RPMI8226 (cell line): Measurements from ENCODE around the gene P4HA3.

Experiments used
- DNase-seq: peaks from one replicate; pipeline ENCODE4 v3.0.0-alpha.2; 2015

P4HA3 gene

GRCh38 chr11:74316772-74317505 lies 5.5 kb upstream of the P4HA3 start:
- no peak for DNase-seq

- no peak for DNase-seq
Observed at GRCh38 chr11:74312326-74312725, 886 bp upstream of the P4HA3 start.

DNA sequence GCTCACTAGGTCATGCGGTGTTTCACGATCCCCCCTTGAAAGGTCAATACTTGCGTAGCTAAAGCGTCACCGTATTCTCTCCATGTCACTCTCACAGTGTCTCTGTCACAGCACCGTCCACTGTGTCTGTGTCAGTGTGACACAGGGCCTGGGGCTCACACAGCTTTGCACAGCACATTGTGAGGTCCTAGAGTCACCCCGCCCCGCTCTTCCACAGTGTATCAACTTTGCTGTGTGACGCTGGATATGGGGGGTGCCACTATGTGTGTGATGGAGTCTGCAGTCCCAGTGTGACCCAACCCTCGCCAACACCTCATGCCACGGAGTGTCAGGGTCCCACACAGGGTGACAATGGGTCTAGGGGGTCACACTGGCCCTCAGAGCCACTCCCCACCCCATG lies 583 bp downstream of the P4HA3 start:
- DNase-seq = no peak

- no peak for DNase-seq
Observed at GRCh38 chr11:74307434-74307833, 4.0 kb downstream of the P4HA3 start.

DNA sequence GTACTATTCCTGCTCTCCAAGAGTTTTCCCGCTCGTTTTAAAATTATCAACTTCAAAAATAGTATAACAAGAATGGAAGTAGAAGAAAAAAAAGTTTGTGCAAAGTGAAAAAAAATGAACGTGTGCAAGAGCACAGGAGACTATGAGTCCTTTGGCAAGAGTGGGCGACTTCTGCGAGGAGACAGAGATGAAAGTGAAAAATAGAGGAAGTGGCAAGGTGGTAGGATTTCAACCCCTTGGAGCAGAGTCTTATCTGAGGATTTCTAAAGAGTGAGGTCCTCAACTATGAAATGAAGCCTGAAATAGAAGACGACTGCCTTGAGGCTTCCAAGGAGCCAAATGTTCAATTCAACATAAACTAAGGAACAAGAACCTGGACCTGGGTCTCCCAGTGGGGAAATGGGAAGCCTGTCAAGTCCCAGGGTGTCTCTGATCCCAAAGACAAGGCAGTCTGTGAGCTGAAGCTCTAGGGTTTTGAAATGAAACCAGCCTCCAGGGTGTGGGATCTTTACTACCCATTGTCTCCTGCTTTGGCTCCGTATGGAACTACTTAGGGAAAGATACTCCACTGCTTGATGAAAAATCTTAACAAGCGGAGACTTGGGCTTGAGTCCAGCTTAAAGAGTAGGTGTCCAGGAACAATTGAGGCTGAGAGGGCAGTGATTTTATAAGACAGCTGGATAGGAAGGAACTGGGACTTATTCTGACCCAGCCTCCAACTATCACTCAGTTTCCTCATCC lies 4.8 kb downstream of the P4HA3 start:
- no peak for DNase-seq

DNA sequence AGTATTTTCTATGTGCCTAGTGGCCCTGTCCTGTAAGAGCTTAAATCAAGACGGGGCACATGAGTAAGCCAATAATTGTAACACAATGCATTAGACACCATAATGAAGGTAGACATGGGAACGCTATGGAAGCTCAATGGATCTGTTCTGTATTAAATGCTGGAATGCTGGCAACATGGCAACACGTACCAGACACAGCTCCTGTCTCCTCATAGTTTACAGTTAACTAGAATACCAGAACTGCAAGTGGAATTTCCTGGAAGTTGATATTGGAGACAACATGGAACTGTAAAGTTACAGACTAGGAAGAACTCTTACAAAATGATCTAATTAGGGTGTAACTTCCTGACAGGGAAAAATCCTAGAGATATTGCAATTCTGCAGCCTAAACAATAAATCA lies 12.4 kb downstream of the P4HA3 start:
- DNase-seq = no peak

GRCh38 chr11:74297484-74297883 lies 14.0 kb downstream of the P4HA3 start:
- DNase-seq = no peak

DNA sequence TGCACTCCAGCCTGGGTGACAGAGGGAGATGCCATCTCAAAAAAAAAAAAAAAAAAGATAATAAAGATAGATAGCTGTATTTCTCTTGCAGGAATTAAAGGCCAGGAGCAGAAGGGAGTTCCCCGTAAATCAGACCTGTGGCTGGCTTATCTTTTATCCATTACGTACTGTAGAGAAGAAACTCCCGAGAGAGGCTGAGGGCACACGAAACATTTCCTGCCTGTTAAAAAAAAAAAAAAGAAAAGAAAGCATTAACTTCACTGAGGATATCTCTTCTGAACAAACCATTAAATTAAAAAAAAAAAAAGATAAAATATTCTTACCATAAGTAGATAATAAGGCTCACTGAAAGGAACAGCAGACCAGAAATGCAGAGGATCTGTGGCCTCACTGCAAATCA lies 22.5 kb downstream of the P4HA3 start:
- DNase-seq = no peak

- DNase-seq = no peak
Observed at GRCh38 chr11:74288161-74288560, 23.3 kb downstream of the P4HA3 start.

GRCh38 chr11:74284466-74284865 lies 27.0 kb downstream of the P4HA3 start:
- no peak for DNase-seq

DNA sequence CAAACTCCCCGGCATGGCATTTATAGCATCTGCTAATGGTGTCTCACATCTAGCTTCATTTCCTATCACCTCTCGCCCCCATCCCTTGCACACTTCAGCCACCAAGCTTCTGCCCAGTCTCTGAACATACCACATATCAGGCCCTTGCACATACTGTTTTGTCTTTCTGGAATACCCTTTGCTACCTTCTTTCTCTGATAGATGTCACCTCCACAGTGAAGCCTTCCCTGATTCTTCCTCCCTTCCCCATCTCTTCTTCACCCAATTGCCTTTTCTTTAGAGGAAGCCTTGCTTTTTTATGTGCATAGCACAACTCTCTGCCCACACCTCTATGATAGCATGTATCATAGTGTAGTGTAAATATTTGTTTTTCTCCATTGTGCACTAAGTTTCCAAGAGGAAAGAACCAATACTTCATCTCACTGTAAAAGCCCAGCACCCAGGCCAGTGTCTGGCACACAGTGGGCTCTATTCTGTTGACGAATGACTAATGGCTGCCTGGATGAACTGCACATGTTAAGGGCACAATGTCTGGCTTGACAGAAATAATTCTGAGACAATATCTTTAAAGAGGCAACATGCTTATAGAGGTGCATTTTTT lies 27.8 kb downstream of the P4HA3 start:
- DNase-seq = no peak

DNA sequence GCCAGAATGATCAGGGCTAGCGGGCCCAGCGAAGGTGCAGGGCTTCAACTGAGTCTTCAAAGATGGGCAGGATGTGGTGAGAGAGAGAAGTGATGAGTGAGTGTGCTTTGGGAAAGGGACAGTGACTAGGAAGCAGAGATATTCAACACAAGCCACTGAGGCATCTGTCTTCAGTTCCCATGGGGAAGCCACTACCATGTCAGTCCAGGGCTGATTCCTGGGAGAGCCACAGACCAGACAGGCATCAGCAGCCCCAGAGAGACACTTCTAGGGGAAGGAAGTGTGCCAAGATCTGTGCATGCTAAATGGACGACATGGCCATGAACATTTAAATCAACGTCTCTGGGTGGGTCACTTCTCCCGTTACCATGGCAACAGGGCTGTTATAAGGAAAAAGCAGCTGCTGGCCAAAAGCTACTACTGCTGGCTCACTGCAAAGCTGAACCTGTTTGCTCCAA lies 28.5 kb downstream of the P4HA3 start:
- DNase-seq = no peak

GRCh38 chr11:74282421-74282820 lies 29.0 kb downstream of the P4HA3 start:
- DNase-seq = no peak

DNA sequence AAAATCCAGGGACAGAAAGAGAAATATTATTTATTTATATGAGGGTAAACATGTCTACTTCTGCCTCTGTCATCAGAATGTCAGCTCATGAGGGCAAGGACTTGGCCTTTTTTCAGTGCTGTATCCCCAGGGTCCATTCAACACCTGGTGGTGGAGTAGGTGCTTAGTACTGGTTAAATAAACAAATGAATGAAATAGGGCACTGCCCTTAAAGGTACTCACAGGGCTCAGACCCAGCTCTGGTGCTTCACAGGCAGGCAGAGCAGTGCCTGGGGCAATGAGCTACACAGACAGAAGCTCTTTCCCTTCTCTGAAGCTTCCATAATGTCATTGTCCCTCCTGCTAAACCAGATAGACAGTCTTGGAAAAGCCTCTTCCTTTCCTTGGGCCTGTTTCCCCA lies 30.9 kb downstream of the P4HA3 start:
- DNase-seq = no peak

GRCh38 chr11:74279256-74279655 lies 32.2 kb downstream of the P4HA3 start:
- no peak for DNase-seq

DNA sequence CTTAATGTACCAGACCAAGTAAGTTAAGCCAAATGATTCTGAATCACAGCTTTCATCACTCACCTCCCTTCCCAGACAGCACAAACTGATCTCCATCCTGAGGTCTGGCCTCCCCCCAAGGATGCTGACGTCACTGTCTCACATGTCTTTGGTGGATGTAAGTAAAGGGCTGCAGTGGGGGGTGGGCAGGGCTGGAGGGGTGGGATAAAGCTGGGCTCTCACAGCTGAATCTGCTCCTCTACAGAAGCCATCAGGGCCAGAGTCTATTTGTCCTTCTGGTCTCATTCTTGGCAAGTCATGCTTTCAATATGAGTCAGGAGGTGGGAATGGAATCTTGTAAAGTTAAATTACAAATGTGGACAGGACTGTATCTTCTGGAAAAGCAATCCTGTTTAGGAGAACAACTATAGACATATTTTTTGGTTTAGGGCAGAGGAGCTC lies 32.7 kb downstream of the P4HA3 start:
- no peak for DNase-seq

GRCh38 chr11:74278103-74278502 lies 33.3 kb downstream of the P4HA3 start:
- no peak for DNase-seq

GRCh38 chr11:74276581-74276980 lies 34.9 kb downstream of the P4HA3 start:
- DNase-seq = no peak

DNA sequence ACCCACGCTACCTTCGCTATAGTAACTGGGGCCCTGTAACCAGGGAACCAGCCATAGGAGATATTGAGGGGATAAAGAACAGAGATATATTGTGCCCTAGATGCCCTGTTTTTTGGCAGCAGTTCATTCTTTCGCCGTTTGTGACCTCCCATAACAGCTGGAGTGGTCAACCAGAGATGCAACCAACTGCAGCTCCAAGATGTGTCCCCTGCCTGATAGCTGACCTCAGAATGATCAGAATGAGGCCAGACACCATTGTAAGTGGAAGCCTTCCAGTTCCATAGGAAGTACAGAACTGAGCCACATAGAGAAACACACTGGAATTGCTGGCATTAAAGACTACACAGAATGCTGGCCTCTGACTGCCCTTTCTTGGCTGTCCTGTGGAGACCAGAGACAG lies 39.2 kb downstream of the P4HA3 start:
- DNase-seq = no peak

DNA sequence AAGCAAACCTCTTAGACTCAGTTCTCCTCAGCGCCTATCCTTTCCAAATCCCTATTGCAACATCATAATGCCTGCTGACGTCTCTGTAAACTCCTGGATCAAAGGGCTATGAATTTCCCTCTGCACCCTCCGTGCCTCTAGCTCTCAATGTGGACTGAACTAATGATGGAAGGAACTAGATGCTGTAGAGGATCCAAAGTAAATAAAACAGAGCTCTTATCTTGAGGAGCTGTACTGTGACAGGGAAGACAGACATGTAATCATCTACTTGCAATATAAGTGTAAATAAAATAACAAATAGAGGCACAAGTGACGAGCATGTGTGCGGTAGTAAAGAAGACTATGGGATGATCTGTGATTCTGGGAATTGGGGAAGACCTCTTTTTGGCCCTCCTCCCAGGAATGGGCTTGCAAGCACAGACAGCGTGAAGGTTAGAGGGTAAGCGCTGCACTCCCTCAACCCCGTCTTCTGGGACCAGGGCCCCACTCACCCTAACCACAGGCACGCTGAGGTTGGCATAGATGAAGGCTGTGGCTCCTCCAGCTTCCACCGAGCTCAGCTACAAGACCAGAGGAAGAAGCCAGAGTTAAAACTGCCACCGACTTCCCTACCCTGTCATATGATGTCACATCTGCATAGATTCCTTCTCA lies 42.2 kb downstream of the P4HA3 start:
- DNase-seq = peak; percentile 9

GRCh38 chr11:74268456-74268855 lies 43.0 kb downstream of the P4HA3 start:
- DNase-seq = no peak

DNA sequence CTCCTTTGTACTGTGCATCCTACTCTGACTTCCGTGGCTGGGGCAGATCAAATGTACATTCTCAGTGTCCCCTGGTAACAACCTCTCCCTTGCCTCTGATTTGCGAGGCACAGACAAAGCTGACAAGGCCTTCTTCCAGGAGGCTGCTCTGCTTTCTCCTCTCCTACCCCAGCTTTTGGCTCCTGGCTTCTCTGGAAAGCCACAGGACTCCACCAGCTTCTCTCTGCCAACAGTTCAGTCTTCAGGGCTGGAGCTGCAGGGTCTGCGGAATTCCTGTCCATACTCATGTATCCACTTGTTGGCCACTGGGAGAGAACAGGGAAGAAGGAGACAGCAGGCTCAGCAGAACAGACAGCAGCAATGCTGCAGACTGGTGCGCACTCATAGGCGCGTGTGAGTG lies 44.4 kb downstream of the P4HA3 start:
- no peak for DNase-seq

GRCh38 chr11:74265256-74265655 lies 46.2 kb downstream of the P4HA3 start:
- DNase-seq = no peak

DNA sequence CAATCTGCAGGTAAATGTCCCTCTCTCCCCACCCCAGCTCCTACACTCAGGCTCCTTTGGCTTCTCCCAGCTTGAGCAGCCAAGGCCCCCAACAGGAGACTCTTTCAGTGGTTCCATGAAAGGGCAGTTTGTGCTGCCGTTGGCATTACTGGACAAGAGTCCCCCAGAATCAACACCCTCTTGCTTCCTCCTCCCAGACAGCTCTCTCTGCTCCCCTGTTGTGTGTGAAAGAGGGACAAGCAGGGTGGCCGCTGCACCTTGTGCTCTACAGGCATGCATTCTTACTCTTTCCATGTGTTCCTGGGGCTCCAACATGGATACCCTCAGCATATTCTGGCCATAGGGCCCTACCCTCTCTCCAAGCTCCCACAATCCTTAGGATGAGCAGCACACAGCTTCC lies 48.7 kb downstream of the P4HA3 start:
- DNase-seq = no peak
